DMS53 (cell line): ENCODE data around the gene ACTR5.

Experiments
- DNase-seq: peaks from one replicate; lab custom pipeline; 2025; lab: John Stamatoyannopoulos, UW

The ACTR5 gene

GRCh38 chr20:38728911-38729642 lies 19.2 kb upstream of the ACTR5 start:
- DNase-seq: no peak

GRCh38 chr20:38729767-38730166 lies 18.5 kb upstream of the ACTR5 start:
- no peak for DNase-seq

DNA sequence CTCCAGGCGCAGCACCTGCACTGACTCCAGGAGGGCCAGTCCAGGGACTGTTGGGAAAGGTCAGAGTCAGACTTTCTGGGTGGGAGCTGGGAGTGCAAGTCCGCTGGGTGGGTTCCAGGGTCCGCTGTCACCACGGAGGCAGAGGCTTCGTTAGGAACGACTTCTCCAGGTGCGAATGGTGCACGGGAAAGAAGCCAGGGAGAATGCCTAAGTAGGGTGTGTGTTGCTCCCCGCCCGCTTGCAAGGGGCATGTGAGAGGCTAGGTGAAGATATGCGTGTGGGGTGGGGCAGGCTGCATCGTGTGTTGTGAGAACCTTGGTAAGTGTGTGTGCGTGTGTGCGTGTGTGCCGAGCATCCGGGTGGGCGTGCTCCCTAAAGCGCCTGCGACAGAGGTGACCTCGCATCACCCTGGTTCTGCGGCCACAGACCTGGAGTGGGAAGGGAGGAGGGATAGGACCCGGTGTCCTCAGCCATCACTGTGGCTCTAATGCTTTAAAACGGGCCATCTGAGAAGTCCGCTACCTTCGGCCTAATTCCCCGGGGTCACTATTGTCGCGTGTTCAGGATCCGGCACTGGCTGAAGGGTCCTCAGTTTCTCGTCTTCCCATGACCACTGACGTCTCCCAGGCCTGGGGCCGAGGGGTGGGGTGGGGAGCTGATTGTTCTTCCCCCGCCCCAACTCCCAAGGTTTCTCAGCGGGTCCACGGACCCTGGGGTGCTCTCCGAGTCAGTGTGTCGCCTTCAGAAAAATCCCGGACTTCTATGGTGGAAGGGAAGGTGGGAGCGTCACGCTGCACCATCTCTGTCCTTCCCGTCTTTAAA lies 17.9 kb upstream of the ACTR5 start:
- no peak for DNase-seq

DNA sequence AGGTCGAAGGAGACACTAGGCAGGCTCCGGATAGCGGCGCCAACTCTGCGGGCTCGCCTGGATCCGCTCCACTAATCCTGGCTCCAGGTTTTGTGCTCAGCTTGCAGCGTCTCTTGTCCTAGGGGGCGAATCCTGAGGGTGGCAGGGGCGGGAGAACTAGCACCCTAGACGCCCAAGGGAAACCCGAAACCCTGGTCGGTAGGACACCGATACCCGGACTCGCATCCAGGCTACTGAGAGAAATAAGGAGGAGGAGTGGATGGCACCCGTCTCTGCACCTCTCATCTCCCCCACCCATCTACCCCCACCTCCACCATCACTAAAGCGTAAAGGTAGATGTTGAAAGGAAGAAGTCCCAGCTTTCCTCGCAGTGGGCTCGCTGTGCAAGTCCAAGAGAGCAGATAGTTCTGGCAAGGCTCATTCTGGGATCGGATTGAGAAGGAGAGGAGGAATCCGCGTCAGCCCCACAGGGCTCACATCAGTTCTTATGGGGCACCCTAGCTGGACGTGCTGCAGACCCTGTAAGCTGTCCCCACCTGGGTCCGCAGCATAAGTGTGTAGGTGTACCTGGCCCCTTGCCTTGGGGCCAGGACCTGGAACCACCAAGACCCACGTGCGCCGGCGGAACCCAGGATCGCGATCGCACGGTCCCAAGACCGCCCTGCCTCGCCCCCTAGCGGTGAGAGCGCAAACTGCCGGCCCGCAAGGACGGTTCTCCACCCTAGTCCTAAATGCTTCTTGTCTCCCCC lies 17.1 kb upstream of the ACTR5 start:
- peak; percentile 66 for DNase-seq

GRCh38 chr20:38731738-38732113 lies 16.5 kb upstream of the ACTR5 start:
- DNase-seq: no peak

DNA sequence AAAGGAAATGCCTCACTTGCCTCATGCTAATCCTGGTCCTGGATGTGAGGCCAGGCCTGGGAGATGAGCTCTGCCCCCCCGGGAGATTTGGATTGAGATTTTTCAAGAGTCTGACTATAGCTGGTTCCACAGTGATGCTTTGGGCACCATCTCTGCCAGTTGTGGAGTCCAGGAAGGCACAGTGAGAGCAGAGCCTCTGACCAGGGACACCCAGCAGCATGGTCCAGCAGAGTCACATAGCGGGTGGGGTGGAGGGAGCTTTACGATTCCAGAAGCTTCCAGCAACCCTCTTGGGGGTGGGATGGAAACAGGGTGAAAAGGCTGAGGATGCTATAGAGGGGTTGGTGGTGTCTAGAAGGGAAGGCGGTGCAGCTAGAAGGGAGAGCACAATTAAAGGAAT lies 15.3 kb upstream of the ACTR5 start:
- DNase-seq: no peak

DNA sequence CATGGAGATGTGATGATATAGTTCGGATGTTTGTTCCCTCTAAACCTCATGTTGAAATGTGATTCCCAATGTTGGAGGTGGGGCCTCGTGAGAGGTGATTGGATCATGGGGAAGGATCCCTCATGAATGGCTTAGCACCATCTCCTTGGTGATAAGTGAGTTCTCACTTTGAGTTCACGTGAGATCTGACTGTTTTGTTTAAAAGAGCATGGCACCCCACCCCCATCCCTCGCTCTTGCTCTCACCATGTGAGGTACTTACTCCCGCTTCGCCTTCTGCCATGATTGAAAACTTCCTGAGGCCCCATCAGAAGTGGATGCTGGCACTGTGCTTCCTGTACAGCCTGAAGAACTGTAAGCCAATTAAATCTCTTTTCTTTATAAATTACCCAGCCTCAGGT lies 13.1 kb upstream of the ACTR5 start:
- DNase-seq: no peak

- no peak for DNase-seq
Measured at GRCh38 chr20:38737887-38738286, 10.4 kb upstream of the ACTR5 start.

DNA sequence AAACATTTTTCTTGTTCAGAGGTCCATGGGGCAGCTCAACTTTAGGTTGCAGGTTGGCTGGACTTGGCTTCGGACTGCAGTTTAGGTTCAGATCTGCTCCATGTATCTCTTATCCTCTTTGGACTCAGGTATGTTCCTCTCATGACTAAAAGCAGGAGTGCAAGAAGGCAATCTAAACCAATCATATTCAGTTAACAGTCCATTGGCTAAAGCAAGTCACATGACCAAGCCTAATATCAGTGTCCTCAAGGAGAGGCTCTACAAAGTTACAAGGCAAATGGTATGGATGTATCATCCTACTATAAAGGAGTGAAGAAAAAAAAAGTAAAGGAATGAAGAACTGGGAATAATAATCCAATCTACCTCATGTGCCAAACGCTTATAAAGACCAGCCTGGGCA lies 2.5 kb upstream of the ACTR5 start:
- no peak for DNase-seq

GRCh38 chr20:38747495-38748096 lies 664 bp upstream of the ACTR5 start:
- DNase-seq: peak; percentile 62

DNA sequence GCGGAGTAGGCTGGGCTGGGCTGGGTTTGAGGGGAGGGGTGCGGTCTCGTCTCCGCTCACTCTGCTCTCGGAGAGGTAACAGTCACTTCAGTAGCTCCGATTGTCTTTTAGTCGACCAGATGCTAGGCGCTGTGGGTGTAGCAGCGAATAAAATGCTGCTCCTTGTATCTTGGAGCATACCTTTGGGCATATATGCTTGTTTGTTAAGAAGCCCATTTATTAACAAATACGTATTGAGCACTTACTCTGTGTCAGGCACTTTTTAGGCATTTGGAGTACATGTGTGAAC lies 545 bp downstream of the ACTR5 start:
- DNase-seq: no peak

DNA sequence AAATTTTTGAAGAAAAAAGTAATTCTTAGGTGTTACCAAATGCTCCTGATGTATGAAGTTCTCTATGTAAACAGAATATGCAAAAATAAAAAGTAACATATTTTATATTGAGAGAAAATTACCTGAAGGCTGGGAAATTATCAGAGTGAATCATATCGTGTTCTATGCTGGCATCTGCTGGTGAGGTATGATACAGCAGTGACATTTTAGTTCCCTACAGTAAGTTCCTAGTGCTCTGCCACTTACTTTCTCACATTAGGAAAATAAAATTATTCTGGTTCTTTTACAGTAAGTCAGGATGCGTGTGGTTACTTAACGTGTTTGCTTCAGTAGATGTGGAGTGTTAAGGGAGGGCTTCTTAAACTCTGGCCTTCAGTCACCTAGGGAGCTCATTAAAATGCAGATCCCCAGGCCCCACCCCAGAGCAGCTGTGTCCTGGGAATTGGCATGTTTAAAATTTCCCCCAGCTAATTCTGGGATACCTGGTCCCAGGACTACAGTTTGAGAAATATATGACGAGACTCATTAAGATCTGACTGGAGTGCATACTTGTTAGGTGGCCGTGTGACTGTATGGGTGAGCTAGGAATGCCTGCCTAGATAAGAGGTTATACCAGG lies 3.2 kb downstream of the ACTR5 start:
- peak; percentile 61 for DNase-seq

GRCh38 chr20:38752029-38752428 lies 3.8 kb downstream of the ACTR5 start:
- DNase-seq: no peak

DNA sequence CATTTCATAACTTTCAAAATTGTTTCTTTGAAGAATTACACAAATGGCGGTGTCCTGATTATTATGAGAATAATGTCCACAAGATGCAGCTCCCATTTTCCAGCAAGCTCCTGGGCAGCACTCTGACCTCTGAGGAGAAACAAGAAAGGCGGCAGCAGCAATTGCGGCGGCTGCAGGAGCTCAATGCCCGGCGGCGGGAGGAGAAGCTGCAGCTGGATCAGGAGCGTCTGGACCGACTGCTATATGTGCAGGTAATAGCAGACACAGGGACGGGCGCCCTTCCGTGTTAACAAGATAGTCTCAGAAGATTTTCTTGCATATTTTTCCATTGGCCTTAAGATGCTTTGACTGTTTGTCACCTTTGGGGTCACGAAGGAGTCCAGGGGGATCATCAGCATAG lies 6.7 kb downstream of the ACTR5 start:
- no peak for DNase-seq

DNA sequence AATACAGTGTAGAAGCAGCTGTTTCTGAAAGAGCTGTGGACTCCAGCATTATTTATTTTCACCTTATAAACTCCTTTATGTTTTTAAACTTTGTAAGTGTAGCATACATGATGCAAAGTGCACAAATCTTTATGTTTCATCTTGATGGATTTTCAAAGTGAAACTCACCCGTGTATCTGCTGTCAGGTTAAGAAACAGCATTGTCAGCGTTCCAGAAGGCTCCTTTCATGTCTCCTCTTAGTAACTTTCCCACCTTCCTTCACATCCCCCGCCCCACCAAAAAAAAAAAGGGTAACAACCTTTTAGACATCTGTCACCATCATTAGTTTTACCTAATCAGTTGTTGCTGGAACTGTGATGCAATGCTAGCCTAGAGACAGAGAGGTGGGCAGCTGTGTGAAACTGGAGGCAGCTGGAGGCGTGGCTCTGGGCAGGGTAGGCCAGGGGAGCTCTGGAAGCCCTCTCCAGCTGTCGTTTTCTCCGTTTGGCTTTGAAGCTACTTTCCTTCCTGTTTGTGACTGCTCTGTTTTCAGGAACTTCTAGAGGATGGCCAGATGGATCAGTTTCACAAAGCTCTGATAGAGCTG lies 7.2 kb downstream of the ACTR5 start:
- DNase-seq: no peak

- DNase-seq: no peak
Measured at GRCh38 chr20:38757145-38757775, 9.0 kb downstream of the ACTR5 start.

DNA sequence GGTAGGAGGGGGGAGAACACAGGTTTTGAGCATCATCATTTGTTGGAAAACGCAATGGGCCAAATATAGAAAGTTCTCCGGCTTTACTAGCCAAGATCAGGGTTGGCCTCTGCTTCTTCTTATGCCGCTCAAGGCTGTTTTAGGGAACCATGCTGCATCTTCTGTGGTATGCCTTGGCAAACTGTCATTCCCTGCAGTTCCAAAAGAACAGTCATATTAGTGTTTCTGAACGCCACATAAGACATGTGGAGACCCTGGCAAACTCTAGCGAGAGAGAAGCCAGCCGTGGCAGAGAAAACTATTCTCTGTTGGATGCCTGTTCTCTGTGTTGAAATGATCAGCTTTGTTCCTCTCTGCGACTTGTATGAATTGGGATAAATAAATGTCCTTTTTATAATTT lies 10.8 kb downstream of the ACTR5 start:
- no peak for DNase-seq

- DNase-seq: no peak
Measured at GRCh38 chr20:38760978-38761377, 12.7 kb downstream of the ACTR5 start.

DNA sequence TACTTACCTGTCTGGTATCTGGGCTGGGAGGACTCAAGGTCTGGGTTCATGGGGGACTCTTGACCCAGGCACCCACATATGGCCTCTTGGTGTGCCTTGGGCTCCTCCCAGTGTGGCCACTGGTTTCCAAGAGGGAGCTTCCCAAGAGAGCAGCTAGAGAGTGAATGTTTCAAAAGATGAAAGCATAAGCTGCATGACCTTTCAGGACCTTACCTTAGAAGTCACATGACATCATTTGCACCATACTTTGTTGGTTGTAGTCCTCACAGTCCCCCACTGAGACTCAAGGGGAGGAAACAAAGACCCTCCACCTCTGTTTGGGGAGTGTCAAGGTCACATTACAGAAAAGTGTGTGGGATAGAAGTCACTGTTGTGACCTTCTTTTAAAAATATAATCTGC lies 13.9 kb downstream of the ACTR5 start:
- no peak for DNase-seq

DNA sequence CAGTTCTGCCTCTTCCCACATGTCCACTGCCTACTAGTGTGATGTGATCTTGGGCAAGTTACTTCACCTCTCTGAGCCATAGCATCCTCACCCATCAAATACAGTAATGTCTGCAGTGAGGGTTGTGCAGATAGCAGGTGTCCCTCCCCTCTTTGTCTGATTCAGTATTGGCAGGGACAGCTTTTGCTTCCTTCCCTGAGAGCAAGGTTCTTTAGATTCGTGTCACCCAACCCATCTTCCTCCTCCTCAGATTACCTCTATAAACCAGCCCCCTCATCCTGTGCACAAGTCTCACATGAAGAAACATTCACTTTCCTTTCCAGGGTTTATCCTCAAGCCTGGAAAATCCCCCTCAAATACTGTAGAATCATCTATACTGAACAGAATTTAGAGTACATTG lies 15.4 kb downstream of the ACTR5 start:
- no peak for DNase-seq

- DNase-seq: peak; percentile 52
Measured at GRCh38 chr20:38764567-38765318, 16.5 kb downstream of the ACTR5 start.
